ENCODE data around the gene IKZF4.

IKZF4 gene

DNA sequence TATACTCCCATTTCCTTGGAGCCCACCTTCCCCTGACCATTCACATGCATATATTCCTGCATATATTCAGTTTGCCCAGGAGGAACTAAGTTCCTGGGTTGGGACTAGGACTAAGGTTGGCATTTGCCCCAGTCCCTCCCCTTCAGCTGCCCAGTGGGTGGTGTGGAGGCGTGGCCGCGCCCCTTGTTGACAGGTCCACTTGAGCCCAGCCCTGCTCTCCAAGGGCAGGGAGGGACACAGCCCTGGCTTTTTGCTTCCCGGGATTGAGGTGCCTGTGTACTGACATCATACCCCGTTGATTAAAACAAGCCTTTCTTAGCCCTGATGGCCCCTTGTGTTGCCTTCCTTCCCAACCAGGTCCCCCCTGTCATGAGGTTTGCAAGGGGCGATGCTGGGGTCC, 66.4 kb downstream of the IKZF4 start:
- Histone ChIP-seq H3K4me1 (ENCODE audit: control insufficient read depth, insufficient read depth, low read length) (no peaks in the 10 kb centered on the region), H3K27me3 (replicated peaks; ENCODE audit: control insufficient read depth, insufficient read depth, low read length) (peaks cover 13% of the 10 kb centered on the region), H3K36me3 (ENCODE audit: control insufficient read depth, insufficient read depth, low read length, severe bottlenecking) (no peaks in the 10 kb centered on the region), H3K9me3 (ENCODE audit: control insufficient read depth, low read length) (no peaks in the 10 kb centered on the region), H3K4me3 (ENCODE audit: low read length) (no peak overlapping the region), H3K9ac (ENCODE audit: low read length) (no peak overlapping the region)
- DNase-seq (ENCODE audit: low read depth) = no peak

Measured in adipocyte (in vitro differentiated cells).